HG02588 (cell line): ENCODE data around the gene DCTN3.

Source experiments
- ATAC-seq: cut with Tn5 transposase; IDR thresholded peaks from one replicate; pipeline ENCODE4 v1.9.1; 2021; ENCODE audit warnings: mild to moderate bottlenecking, moderate library complexity; ENCODE audit not compliant: unreplicated experiment

Gene DCTN3

GRCh38 chr9:34575241-34575640 lies 45.1 kb downstream of the DCTN3 start:
- ATAC-seq = no peak

GRCh38 chr9:34574571-34574970 lies 45.7 kb downstream of the DCTN3 start:
- no peak for ATAC-seq

GRCh38 chr9:34573599-34574325 lies 46.5 kb downstream of the DCTN3 start:
- no peak for ATAC-seq

GRCh38 chr9:34572628-34573027 lies 47.7 kb downstream of the DCTN3 start:
- no peak for ATAC-seq

GRCh38 chr9:34572092-34572491 lies 48.2 kb downstream of the DCTN3 start:
- no peak for ATAC-seq

GRCh38 chr9:34571481-34571810 lies 48.8 kb downstream of the DCTN3 start:
- ATAC-seq = no peak

- ATAC-seq = no peak
These were observed 49.4 kb downstream of the DCTN3 start for GRCh38 chr9:34570809-34571480.

GRCh38 chr9:34570376-34570775 lies 49.9 kb downstream of the DCTN3 start:
- ATAC-seq = no peak

- no peak for ATAC-seq
These were observed 51.5 kb downstream of the DCTN3 start for GRCh38 chr9:34568774-34569173.

GRCh38 chr9:34568133-34568532 lies 52.2 kb downstream of the DCTN3 start:
- no peak for ATAC-seq

- ATAC-seq = no peak
These were observed 53.3 kb downstream of the DCTN3 start for GRCh38 chr9:34566972-34567371.

GRCh38 chr9:34566322-34566721 lies 54.0 kb downstream of the DCTN3 start:
- no peak for ATAC-seq

GRCh38 chr9:34565856-34566255 lies 54.4 kb downstream of the DCTN3 start:
- no peak for ATAC-seq

GRCh38 chr9:34564617-34565016 lies 55.7 kb downstream of the DCTN3 start:
- ATAC-seq = no peak
